Epithelial cell of esophagus (primary cell): ENCODE results near the gene TSPAN5.

Source experiments
- DNase-seq: peaks from one replicate; pipeline ENCODE4 v3.0.0; 2010; ENCODE audit warnings: low read depth
- H3K4me3 ChIP-seq: 2 replicates; pipeline ENCODE4 v1.5.1; 2011; ENCODE audit warnings: mild to moderate bottlenecking, low read length, control low read depth
- CTCF ChIP-seq: IDR thresholded peaks from 2 replicates; pipeline ENCODE4 v1.5.1; 2011; ENCODE audit warnings: low read depth, mild to moderate bottlenecking, low read length, control low read depth, inconsistent platforms; ENCODE audit not compliant: insufficient read depth; ENCODE audit errors: missing control alignments

TSPAN5 gene

DNA sequence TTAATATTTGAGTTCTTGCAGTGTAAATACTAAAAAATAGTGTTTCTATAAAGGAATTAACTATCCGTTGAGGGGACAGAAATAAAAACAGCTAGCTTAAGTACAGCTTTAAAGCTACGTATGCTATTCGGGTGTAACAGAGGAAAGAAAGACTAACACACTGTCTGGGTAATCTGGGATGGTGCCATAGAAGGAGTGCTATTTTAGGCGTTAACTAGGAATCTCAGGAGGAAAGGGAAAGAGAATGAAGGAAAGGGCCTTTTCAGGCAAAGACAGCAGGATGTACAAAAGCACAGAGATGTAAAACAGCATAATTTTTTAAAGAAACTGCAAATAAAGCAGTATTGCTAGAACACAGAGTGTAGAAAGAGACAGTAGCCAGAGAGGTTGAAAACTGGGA lies 235.4 kb downstream of the TSPAN5 start:
- no peak for DNase-seq

GRCh38 chr4:98421111-98421510 lies 237.3 kb downstream of the TSPAN5 start:
- no peak for TF ChIP-seq CTCF
- H3K4me3 ChIP-seq = no peak overlapping the region
- no peak for DNase-seq

More for the DNA sequence above, 235.4 kb downstream of the TSPAN5 start:
- TF ChIP-seq CTCF = no peak
- H3K4me3 ChIP-seq = no peak overlapping the region
